Brain microvascular endothelial cell (primary cell): ENCODE data around the gene CWC22.

ENCODE experiments used
- DNase-seq: peaks from one replicate; pipeline ENCODE4 v3.0.0-alpha.2; 2020
- H3K27ac ChIP-seq: fragments of 250-450 bp; sonication (Bioruptor Pico); 2 replicates; pipeline ENCODE4 v1.5.1; 2020; ENCODE audit warnings: mild to moderate bottlenecking, moderate library complexity
- H3K27me3 ChIP-seq: fragments of 250-450 bp; sonication (Bioruptor Pico); replicated peaks from 2 replicates; pipeline ENCODE4 v1.5.1; 2020; ENCODE audit warnings: mild to moderate bottlenecking
- H3K36me3 ChIP-seq: fragments of 250-450 bp; sonication (Bioruptor Pico); replicated peaks from 2 replicates; pipeline ENCODE4 v1.5.1; 2020; ENCODE audit warnings: mild to moderate bottlenecking
- H3K4me3 ChIP-seq: 2 replicates; pipeline ENCODE4 v1.5.1; 2011; ENCODE audit warnings: low read depth, mild to moderate bottlenecking, control low read depth, low read length, moderate library complexity
- CTCF ChIP-seq: IDR thresholded peaks from 2 replicates; pipeline ENCODE4 v1.5.1; 2011; ENCODE audit warnings: low read depth, mild to moderate bottlenecking, moderate library complexity, low read length, control low read depth, inconsistent platforms; ENCODE audit errors: missing control alignments
- in situ Hi-C: cut with HindIII; loops from 2 replicates; pipeline ENCODE4 v1.10.0; 2017; ENCODE audit warnings: low sequenced_read_pairs, low pct_ligation_motif_present

The CWC22 gene

DNA sequence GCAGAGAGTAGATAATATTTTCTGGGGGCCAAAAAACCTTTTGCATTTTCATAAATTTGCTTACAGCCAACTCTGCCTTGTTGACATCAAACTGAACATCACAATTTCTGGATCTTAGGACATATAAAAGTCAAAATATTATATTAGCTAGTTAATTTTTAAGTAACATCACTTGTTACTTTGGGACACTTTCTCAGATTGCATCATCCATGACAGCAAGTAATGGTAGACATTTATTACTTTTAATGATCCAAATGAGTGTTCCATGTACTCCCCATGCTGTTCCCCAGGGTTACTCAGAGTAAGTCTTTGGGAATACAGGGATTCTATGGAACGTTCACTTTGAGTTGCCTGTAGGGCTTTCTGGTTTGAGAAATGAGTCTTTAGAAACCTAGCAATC, 39.1 kb upstream of the CWC22 start:
- Histone ChIP-seq H3K27me3 (no peaks in the 10 kb centered on the region), H3K27ac (no peak overlapping the region), H3K4me3 (no peak overlapping the region), H3K36me3 (no peaks in the 10 kb centered on the region)
- in situ Hi-C loops = no loop called here
- TF ChIP-seq CTCF = no peak
- DNase-seq = no peak

GRCh38 chr2:180040146-180040925, 33.2 kb upstream of the CWC22 start:
- H3K36me3 ChIP-seq = no peaks in the 10 kb centered on the region
- DNase-seq = peak; percentile 77
- TF ChIP-seq CTCF = no peak
- in situ Hi-C loops = no loop called here
- H3K27ac ChIP-seq = no peak overlapping the region
- no peak overlapping the region for H3K4me3 ChIP-seq
- no peaks in the 10 kb centered on the region for H3K27me3 ChIP-seq

- H3K27me3 ChIP-seq = no peaks in the 10 kb centered on the region
- TF ChIP-seq CTCF = no peak
- in situ Hi-C loops = no loop called here
- H3K4me3 ChIP-seq = no peak overlapping the region
- no peaks in the 10 kb centered on the region for H3K36me3 ChIP-seq
- H3K27ac ChIP-seq = no peak overlapping the region
- no peak for DNase-seq
These were observed 31.9 kb upstream of the CWC22 start for GRCh38 chr2:180038997-180039396.

DNA sequence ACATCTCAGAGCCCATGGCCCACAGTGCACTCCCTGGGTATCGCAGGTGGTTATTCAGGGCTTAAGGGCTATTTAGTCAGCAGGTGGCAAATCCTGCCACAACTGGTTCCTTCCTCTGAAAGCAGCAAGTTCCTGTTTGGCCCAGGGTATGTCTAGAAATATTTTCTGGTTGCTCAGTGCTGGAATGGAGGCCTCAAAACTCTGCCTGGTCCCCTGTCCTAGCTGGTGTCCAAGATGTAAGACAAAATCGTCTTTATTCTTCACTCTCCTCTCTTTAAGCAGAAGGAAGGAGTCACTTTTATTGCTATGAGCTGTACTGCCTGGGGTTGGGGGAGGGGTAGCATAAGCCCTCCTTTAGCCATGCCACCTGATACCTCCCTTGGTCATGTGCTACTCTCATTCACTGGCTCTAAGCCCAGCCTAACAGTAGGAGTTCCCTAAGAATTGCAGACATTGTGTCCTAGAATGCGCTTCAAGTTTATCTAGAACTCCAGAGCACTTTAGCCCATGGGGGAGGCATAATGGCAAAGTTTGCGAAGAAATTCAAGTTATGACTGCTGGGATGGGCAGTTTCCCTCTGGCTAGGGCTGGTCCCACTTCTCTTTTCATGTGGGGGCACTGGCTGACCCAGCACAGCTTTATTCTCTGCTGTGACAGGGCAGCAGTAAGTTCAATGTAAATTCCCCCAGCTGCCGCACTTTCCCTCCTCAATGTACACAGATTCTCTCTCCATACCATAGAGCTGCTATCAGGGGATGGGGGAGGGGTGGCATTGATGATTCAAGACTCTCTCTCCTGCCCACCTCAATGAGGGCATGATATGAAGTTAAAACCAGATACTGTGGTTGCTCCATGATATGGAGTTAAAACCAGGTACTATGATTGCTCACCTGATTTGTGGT, 27.1 kb upstream of the CWC22 start:
- in situ Hi-C loops = no loop called here
- no peak for TF ChIP-seq CTCF
- peak; percentile 74 for DNase-seq
- H3K4me3 ChIP-seq = no peak overlapping the region
- H3K27ac ChIP-seq = no peak overlapping the region
- no peaks in the 10 kb centered on the region for H3K36me3 ChIP-seq
- no peaks in the 10 kb centered on the region for H3K27me3 ChIP-seq

- Histone ChIP-seq H3K27me3 (no peaks in the 10 kb centered on the region), H3K27ac (no peak overlapping the region), H3K4me3 (no peak overlapping the region), H3K36me3 (no peaks in the 10 kb centered on the region)
- TF ChIP-seq CTCF = no peak
- DNase-seq = no peak
- in situ Hi-C loops = no loop called here
These were observed 22.5 kb upstream of the CWC22 start for GRCh38 chr2:180029575-180029974.
